Subcutaneous adipose tissue (tissue), 4 donors: ENCODE data around the gene EPS15. TPM values are rescaled to one million over a fixed set of nuclear protein-coding genes. Genes with fewer than 3 reads are reported as not detected.

Experiments
- CTCF ChIP-seq: fragments of 450-650 bp; IDR thresholded peaks from one replicate; pipeline ENCODE4 v1.5.1; 2016; ENCODE audit warnings: low read depth, mild to moderate bottlenecking, control low read depth, antibody characterized with exemption, moderate library complexity
- total RNA-seq, 4 donors: library from RNA; depleted of rRNA; stranded (reverse); fragments of >200 nt; gene quantifications; one replicate each; pipeline ENCODE4 v1.1.0, GENCODE V29; 2016

The EPS15 gene
- total RNA-seq, 4 donors from 2014 or later: 135 to 148 (median 145) TPM

- no peak for TF ChIP-seq CTCF
These were observed 182.4 kb downstream of the EPS15 start for GRCh38 chr1:51336711-51337110.

- no peak for TF ChIP-seq CTCF
These were observed 183.1 kb downstream of the EPS15 start for GRCh38 chr1:51336004-51336403.

DNA sequence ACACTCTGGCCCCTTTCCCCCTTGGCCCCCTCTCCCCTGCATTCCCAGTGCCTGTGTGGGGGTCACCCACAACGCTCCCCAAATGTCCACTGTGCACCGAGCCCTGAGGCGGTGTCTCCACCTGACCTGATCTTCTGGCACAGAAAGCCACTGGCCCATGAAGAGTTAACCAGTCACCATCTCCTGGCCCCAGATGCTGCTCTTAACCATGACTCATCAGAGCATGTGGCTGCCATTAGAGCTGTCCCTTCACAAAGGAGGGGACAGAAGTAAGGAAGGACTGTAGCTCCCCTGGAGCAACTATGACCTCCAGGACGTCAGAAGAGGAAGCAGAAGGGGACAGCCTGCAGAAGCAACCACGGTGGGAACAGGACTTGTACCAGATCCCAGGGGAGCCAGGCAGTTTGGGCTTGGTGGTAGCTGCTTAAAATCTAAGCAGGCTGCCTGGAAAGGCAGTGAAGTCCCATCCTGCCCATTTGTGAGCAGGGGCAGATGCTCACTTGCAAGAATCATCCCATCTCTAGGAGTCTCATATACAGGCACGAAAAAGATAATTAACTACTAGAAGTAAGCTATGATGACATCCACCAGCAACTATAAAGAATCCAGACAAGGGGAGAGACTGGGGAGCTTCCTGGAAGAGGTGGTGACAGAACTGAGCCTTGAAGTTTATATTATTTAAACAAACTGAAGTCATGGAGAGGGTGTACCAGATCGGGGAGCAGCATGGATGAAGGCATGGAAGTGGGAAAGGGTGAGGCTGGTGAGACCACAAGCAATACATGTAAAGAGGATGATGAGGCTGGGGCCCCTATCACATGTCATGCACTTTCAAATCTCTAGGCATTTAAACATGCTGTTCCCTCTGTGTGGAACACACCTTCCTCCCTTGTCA lies 187.6 kb downstream of the EPS15 start:
- no peak for TF ChIP-seq CTCF

- TF ChIP-seq CTCF: no peak
These were observed 188.5 kb downstream of the EPS15 start, which contains the start of gene TTC39A for GRCh38 chr1:51330331-51331201. Gene TTC39A (minus strand): TSS chr1:51330562. CDS start chr1:51330477, 85 bp downstream.

DNA sequence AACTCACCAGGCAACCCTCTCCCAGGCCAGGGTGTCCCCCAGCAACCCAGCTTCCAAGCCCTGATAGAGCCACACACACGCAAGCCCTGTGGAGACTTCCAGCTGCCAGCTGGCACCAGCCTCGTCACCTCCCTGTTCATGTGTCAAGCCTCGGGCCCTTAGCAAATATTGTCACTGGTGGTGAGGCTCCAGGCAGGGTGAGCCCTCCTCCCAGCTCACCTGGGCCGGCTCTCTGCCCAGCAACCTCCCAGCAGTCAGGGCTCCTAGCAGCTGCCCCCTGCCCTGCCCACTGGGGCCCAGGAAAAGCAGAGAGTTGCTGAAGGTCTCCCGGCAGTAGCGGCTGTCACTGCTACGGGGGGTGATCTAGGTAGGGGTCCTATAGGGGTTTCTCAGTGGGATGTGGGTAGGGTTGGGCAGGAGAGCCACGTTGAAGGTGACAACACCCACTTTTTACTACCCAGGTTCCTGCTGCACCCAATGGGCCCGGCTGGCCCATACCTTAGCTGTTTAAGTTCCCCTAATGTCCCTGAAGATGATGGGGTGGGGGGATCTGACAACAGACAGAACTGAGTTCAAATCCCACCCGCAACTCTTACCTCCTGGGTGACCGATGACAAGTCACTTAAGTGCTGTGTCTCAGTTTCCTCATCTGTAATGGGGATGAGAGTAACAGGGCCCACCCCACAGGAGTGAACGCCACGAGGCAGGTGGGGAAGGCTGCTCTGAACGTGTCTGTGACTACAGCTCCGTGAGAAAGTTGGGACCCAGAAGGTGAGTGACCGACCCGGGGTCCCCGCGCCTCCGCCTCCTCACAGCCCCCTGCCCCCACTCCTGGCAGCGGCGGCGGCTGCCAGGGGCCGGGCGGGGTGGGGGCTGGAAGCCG lies 189.4 kb downstream of the EPS15 start:
- TF ChIP-seq CTCF: no peak

GRCh38 chr1:51328926-51329325 lies 190.1 kb downstream of the EPS15 start:
- TF ChIP-seq CTCF: no peak
